GM23338 (cell line): ENCODE results near the gene EIF4E3. TPM values are rescaled to one million over a fixed set of nuclear protein-coding genes. Genes with fewer than 3 reads are reported as not detected.

Experiments used
- STAT1 ChIP-seq: IDR thresholded peaks from one replicate; pipeline ENCODE4 v1.6.1; 2016; ENCODE audit warnings: antibody characterized with exemption; ENCODE audit not compliant: unreplicated experiment
- ZNF462 ChIP-seq: fragments of 250-450 bp; sonication (Bioruptor Pico); IDR thresholded peaks from 2 replicates; pipeline ENCODE4 v1.5.0; 2020; ENCODE audit warnings: mild to moderate bottlenecking, moderate library complexity
- polyA plus RNA-seq: library from polyadenylated mRNA; unstranded; fragments of >200 nt; fragmentation: Nextera tagmentation; extraction: Ambion mirVana; gene quantifications from 2 replicates; pipeline ENCODE4 v1.2.1, GENCODE V29; 2016
- total RNA-seq: library from RNA; depleted of rRNA; stranded (reverse); fragments of >200 nt; shearing (Covaris generic); gene quantifications from 2 replicates; pipeline ENCODE4 v1.2.3, GENCODE V29; 2014; rRNA removed

The EIF4E3 gene
- total and polyA plus RNA-seq, 2 experiments from 2014 or later = 6.0 to 9.7 TPM

DNA sequence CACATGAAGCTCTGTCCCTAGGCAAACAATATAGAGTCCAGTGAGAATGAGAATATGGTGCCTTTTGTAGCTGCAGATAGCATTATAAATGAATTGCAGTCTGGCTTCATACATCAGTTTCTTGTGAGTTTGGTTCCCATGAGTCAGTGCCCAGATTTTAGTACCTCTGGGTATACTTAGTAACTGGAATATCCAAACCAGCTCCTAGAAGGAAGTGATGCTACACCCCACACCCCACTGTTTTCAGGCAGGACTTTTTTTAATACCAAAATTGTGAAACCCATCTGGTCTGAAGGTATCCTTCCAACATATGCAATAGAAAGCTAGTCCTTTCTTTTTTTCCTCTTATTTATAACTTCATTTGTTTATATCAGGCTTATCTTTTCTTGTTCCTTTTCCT, 99.5 kb downstream of the EIF4E3 start (continued):
- TF ChIP-seq ZNF462 (no peak), STAT1 (no peak)

Other genes with a start within 250 kb of the EIF4E3 start
- gene FOXP1, start 141.7 kb downstream of the EIF4E3 start, total RNA-seq = 27.0 and 32.9 TPM in 2 replicates
- gene FOXP1, start 141.7 kb downstream of the EIF4E3 start, polyA plus RNA-seq = 31.0 and 35.5 TPM in 2 replicates
- 11.3 and 11.8 TPM in 2 replicates for gene GPR27, start 28.5 kb upstream of the EIF4E3 start, total RNA-seq
- 7.8 and 9.5 TPM in 2 replicates for gene GPR27, start 28.5 kb upstream of the EIF4E3 start, polyA plus RNA-seq
- 0.89 and 2.1 TPM in 2 replicates for gene PROK2, start 59.7 kb upstream of the EIF4E3 start, total RNA-seq
- 2.3 and 3.1 TPM in 2 replicates for gene PROK2, start 59.7 kb upstream of the EIF4E3 start, polyA plus RNA-seq